ENCODE measurements around the gene RBM6.
"Not testable (repeated sequence)": the region's sequence is repeated elsewhere in the genome, so short reads cannot be mapped to it uniquely, and the experiment has no call there.

RBM6 gene

GRCh38 chr3:49939858-49940666, at the start of gene RBM6:
Gene RBM6 (plus strand): TSS chr3:49940150. CDS start chr3:49962642, 22,492 bp downstream.
- DNase-seq (ENCODE audit: low read depth in 2 of 2), result peak; percentile 76 to 88

DNA sequence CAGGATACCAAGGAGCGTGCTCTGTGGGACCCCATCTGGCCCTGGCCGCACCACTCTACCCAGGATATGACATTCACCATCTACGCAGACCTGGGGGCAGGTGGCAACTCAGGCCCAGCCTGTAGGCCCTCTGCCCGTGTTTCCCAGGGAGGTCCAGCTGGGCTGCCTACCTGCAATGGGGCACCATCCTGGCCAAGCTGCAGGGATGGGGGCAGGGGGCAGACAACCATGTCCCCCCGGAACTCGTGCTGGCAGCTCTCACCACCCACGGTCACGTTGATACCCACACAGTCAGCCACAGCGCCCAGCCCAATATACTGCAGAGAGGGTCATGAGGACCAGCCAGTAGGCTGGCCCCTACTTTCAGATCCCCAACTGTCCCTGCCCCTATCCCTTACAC, 44.2 kb upstream of the RBM6 start:
- DNase-seq (ENCODE audit: low read depth in 2 of 2), result no peak

DNA sequence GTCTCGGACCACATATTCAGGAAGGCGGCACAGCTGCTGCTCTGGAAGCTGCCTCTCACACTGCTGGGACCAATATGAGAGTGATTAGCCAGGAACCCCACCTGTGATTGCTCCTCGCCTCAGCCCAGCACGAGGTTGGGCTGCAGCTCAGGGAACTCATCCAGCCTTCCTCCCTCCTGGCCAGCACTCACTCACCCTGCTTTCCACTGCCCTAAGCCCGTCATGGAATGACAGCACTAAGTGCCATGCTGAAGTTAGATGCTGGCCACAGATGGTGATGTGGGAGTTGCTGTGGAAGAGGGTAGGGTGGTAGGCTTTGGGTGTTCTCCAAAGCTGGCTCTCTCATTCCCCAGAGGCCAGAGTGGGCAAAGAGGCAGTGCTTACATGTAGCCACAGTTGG, 43.6 kb upstream of the RBM6 start:
- no peak for DNase-seq (ENCODE audit: low read depth in 2 of 2)

DNA sequence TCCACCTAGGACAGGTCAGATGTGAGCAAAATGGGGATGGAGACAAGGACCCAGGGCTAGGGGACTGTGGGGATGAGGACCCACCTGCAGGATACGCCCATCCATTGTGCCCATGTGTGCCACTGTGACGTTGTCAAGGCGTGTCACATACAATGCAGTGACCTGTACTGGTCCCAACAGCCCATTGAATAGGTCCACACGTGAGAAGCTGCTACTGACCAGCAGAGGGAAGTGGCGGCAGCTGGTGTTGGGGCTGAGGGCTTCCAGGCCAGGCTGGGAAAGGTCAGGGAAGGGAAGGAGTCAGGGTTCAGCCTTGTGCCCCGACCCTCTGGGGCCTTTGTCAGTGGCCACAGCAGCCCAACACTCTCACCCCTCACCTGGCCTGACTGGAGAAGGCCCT, 41.0 kb upstream of the RBM6 start:
- no peak for DNase-seq (ENCODE audit: low read depth in 2 of 2)

DNA sequence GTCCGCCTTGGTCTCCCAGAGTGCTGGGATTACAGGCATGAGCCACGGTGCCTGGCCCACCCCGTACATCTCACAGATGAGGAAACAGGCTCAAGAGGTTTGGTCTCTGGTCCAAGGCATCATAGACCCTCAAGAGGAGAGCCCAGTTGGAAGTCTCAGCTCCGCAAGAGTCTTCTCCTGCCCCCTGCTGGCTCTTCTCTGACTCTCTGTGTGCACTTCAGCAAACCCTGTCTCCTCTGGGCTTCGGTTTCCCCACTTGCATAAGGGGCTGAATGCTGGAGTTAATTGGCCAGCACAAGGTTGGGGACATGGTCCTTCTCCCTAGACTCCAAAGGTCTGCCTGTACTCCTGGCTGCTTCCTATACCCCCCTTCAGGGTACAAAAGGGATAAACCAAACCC, 40.1 kb upstream of the RBM6 start:
- DNase-seq (ENCODE audit: low read depth in 2 of 2), result no peak

GRCh38 chr3:49900491-49901153, 39.3 kb upstream of the RBM6 start:
- DNase-seq (ENCODE audit: low read depth in 2 of 2), result no peak

- DNase-seq (ENCODE audit: low read depth in 2 of 2), result no peak
These were observed 38.3 kb upstream of the RBM6 start for GRCh38 chr3:49901366-49902339.

- DNase-seq (ENCODE audit: low read depth in 2 of 2), result no peak
These were observed 37.2 kb upstream of the RBM6 start for GRCh38 chr3:49902511-49903345.

GRCh38 chr3:49903451-49904424, 36.2 kb upstream of the RBM6 start, which contains the start of gene MST1R:
Gene MST1R (minus strand): TSS chr3:49903873. CDS start chr3:49903609, 264 bp downstream.
- DNase-seq (ENCODE audit: low read depth in 2 of 2), result peak; percentile 58 to 66

DNA sequence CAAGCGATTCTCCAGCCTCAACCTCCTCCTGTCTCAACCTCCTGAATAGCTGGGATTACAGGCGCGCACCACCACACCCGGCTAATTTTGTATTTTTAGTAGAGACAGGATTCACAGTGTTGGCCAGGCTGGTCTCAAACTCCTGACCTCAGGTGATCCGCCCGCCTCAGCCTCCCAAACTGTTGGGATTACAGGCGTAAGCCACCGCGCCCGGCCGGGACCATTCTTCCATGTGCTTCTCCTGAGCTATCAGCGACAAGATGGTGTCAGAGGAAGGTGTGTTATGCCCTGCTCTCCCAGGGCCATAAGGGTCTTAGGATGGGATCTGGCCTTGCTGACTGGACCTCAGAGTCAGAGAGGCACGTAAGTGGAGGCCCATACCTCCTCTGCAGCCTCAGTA, 35.5 kb upstream of the RBM6 start:
- DNase-seq (ENCODE audit: low read depth in 2 of 2), result not testable (repeated sequence)

GRCh38 chr3:49906073-49906743, 33.7 kb upstream of the RBM6 start:
- no peak for DNase-seq (ENCODE audit: low read depth in 2 of 2)

- DNase-seq (ENCODE audit: low read depth in 2 of 2), result no peak
These were observed 31.4 kb upstream of the RBM6 start for GRCh38 chr3:49908373-49909199.

DNA sequence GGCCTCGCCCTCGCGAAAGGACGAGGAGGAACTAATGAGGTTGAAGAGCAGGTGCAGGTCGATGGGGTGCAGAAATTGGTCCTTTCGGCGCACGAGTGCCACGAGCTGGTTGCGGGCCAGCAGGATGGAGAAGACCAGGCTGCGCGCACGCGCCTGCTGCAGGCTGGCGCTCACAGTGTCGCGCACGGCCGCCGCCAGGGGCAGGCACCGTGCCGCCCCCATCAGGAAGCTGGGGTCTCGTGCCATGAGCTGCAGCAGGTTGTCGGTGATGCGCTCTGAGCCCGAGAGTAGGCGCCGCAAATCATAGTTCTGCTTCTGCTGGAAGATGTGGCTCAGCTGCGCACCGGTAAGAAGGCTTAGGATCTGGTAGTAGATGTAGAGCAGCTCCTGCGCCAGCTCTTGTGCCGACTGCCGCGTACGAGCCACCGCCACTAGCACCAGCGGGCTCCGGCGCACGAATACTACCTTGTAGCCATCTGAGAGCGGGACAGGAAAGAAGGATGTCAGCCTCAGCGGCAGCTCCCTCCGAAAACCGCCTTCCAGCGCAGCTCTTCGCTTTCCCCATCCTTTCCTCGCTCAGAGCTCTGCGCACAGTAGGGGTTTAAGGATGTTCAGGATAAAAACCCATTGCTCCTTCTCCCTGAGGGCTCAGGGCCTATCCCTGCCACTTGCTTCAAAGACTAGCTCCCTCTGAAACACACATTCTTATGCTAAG, 29.4 kb upstream of the RBM6 start:
- DNase-seq (ENCODE audit: low read depth in 2 of 2), result no peak

DNA sequence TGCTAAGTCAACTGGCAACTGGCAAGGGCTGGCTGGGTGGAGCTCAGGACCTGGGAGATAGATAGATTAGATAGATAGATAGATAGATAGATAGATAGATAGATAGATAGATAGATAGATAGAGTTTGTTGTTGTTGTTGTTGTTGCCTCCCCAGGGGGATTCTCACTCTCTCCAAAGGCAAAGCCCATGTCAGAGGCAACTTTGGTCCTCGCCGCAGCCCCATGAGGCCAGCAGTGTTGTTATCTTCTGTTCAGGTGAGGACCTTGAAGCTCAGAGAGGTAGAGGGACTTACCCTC, 28.9 kb upstream of the RBM6 start:
- DNase-seq (ENCODE audit: low read depth in 2 of 2), result no peak

DNA sequence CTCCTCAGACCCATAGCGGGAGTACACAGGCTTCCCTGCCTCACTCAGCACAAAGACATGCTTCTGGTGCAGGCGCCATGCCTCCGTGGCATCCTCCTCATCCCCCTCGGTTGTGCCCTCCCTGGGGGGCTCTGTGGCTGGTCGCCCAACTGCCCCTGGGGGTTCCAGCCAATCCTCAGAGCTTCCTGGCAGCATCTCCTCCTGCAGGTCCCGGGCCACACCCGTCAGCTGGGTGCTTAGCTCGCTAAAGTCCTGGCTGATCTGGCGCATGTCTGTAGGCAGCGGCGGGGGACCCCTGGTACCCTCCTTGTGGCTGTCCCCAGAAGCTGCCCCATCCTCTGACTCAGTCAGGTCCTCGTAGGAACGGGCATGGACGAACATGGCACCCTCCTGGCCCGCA, 28.3 kb upstream of the RBM6 start:
- no peak for DNase-seq (ENCODE audit: low read depth in 2 of 2)

GRCh38 chr3:49912881-49913281, 27.1 kb upstream of the RBM6 start:
- no peak for DNase-seq (ENCODE audit: low read depth in 2 of 2)

DNA sequence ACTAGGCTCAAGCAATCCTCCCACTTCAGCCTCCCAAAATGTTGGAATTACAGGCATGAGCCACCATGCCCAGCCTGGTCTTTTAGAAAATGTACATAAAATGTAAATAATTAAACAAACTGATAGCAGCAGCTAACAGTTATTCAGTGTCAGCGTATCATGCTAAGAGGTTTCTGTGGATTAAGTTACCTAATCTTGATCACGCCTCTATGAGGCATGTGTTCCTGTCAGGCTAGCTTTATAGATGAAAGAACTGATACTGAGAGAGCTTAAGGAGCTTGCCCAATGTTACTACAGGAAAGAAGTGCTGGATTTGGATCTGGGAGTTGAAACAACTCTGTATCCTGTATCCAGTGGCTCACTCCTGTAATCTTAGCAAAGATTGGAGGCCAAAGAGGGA, 25.0 kb upstream of the RBM6 start:
- DNase-seq (ENCODE audit: low read depth in 2 of 2), result no peak

DNA sequence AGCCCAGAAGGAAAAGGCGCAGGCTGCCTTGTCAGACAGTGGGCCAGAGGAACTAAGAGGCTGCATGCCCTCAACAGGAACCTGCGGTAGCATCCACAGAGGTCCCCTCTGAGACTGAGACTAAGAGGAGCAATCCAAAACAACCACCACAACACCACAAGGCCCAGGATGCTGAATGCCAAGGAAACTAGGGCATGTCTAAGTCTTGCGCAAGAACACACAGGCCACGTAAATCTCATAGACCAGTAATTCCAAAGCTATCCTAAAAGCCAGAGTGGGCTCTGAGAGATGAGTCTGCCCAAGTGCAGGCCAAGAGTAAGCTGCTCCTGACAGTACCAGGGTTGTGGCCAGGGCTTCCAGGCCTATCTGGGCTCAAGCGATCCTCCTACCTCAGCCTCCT, 23.3 kb upstream of the RBM6 start:
- DNase-seq (ENCODE audit: low read depth in 2 of 2), result no peak
